Parathyroid adenoma (tissue), 2 donors: ENCODE measurements around the gene RPL10A.

ENCODE experiments used
- H2AFZ ChIP-seq: fragments of 300-600 bp; sonication (generic); one replicate; pipeline ENCODE4 v1.7.0; 2017; ENCODE audit warnings: antibody characterized with exemption, mild to moderate bottlenecking
- H3K27ac ChIP-seq: fragments of 300-600 bp; sonication (generic); one replicate; pipeline ENCODE4 v1.7.0; 2017
- H3K27me3 ChIP-seq: fragments of 300-600 bp; sonication (generic); one replicate; pipeline ENCODE4 v1.7.0; 2017; ENCODE audit warnings: low read length; ENCODE audit not compliant: control insufficient read depth, insufficient read depth
- H3K36me3 ChIP-seq: fragments of 300-600 bp; sonication (generic); one replicate; pipeline ENCODE4 v1.7.0; 2017; ENCODE audit warnings: low read length; ENCODE audit not compliant: control insufficient read depth, insufficient read depth
- H3K4me1 ChIP-seq: fragments of 300-600 bp; sonication (generic); one replicate; pipeline ENCODE4 v1.7.0; 2017; ENCODE audit warnings: control low read depth
- H3K4me2 ChIP-seq: fragments of 300-600 bp; sonication (generic); one replicate; pipeline ENCODE4 v1.7.0; 2017; ENCODE audit warnings: low read length
- H3K4me3 ChIP-seq: fragments of 300-600 bp; sonication (generic); one replicate; pipeline ENCODE4 v1.7.0; 2017; ENCODE audit warnings: low read depth, low read length
- H3K79me2 ChIP-seq: fragments of 300-600 bp; sonication (generic); one replicate; pipeline ENCODE4 v1.7.0; 2017; ENCODE audit warnings: control low read depth
- H3K9ac ChIP-seq: fragments of 300-600 bp; sonication (generic); one replicate; pipeline ENCODE4 v1.7.0; 2017; ENCODE audit warnings: mild to moderate bottlenecking
- H3K9me3 ChIP-seq: fragments of 300-600 bp; sonication (generic); one replicate; pipeline ENCODE4 v1.7.0; 2017; ENCODE audit warnings: low read length; ENCODE audit not compliant: control insufficient read depth
- CTCF ChIP-seq: fragments of 300-600 bp; sonication (generic); IDR thresholded peaks from one replicate; pipeline ENCODE4 v1.7.0; 2017; ENCODE audit warnings: antibody characterized with exemption, mild to moderate bottlenecking
- donor health status: primary hyperparathyroidism.

The RPL10A gene

DNA sequence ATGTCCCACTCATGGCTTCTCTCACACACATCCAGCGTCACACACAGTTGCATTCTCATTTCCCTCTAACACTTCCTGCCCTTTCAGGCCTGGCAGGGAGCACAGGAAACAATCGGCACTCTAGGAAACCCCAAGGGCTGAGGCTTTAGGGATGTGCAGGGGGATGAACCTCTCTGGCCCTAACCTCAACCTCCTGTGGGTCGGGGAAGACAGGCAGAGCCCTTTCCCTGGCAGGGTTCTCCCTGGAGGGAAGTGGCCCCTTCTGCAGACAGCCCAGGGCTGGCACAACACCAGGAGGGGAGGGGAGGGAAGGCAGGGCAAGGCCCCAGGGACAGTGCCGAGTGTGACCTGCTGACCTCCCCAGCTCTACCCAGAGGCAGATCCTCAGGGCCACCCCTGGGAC lies 26.0 kb downstream of the RPL10A start:
- Histone ChIP-seq H2AFZ (no peak overlapping the region), H3K4me1 (peaks cover 59% of the 10 kb centered on the region), H3K4me3 (no peak overlapping the region), H3K27ac (peak overlapping the region; percentile 29), H3K36me3 (no peaks in the 10 kb centered on the region), H3K9me3 (no peaks in the 10 kb centered on the region), H3K79me2 (peaks cover 9% of the 10 kb centered on the region), H3K9ac (no peak overlapping the region), H3K27me3 (no peaks in the 10 kb centered on the region), H3K4me2 (no peak overlapping the region)
- TF ChIP-seq CTCF = no peak

- peaks cover 9% of the 10 kb centered on the region for H3K79me2 ChIP-seq
- H3K9me3 ChIP-seq = no peaks in the 10 kb centered on the region
- H2AFZ ChIP-seq = no peak overlapping the region
- no peak for TF ChIP-seq CTCF
- H3K36me3 ChIP-seq = no peaks in the 10 kb centered on the region
- peak overlapping the region; percentile 48 for H3K27ac ChIP-seq
- no peak overlapping the region for H3K9ac ChIP-seq
- H3K4me3 ChIP-seq = peak overlapping the region; percentile 60
- peak overlapping the region; percentile 71 for H3K4me2 ChIP-seq
- H3K27me3 ChIP-seq = no peaks in the 10 kb centered on the region
- peaks cover 57% of the 10 kb centered on the region for H3K4me1 ChIP-seq
These were observed 27.2 kb downstream of the RPL10A start for GRCh38 chr6:35495258-35496035.

- H3K79me2 ChIP-seq = peaks cover 9% of the 10 kb centered on the region
- H3K4me2 ChIP-seq = peak overlapping the region; percentile 71
- H2AFZ ChIP-seq = peak overlapping the region; percentile 79
- peaks cover 50% of the 10 kb centered on the region for H3K4me1 ChIP-seq
- H3K4me3 ChIP-seq = peak overlapping the region; percentile 60
- no peak for TF ChIP-seq CTCF
- H3K27me3 ChIP-seq = no peaks in the 10 kb centered on the region
- H3K9ac ChIP-seq = peak overlapping the region; percentile 89
- H3K36me3 ChIP-seq = no peaks in the 10 kb centered on the region
- no peaks in the 10 kb centered on the region for H3K9me3 ChIP-seq
- H3K27ac ChIP-seq = peak overlapping the region; percentile 48
These were observed 28.0 kb downstream of the RPL10A start for GRCh38 chr6:35496036-35496840.

DNA sequence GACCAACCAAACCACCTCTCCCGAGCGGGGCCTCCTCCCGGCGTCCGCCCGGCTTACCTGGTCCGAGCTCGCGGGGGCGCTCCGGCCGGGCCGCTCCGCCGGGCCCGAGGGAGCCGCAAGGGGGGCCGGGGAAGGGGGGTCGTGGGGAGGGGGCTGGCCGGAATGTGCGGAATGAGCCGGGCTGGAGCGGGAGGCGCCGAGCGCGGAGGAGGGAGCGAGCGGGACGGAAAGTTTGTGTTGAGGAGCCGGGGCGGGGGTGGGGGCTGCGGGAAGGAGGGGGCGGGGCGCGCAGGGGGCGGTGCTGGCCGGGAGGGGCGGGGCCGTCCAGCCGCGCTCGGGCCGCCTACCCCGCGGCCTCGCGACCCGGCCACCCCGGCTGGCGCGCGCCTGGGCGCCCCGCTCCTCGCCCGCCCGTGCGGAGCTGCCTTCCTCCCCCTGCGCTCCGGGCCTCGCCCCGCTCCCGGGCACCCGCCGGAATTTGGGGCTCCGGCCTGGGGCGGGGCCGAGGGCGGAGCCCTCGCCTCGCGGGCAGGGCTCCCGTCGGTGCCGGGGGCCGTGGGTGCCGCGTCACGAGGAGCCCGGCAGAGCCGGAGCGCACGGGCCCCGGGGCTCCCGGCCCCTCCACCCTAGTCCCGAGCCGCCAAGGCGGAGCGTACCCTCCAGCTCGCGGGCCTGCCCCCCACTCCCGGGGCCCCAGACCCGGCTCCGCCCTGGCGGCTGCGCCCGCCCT lies 28.8 kb downstream of the RPL10A start, which contains the start of gene TEAD3:
TSS of gene TEAD3 (minus strand) at position 239 of the 730 bp plus-strand sequence.
- TF ChIP-seq CTCF = no peak
- Histone ChIP-seq H3K27ac (peak within 1 kb of the TSS; percentile 78), H3K4me1 (peaks cover 42% of the 10 kb centered on the region), H3K27me3 (no peaks in the 10 kb centered on the region), H2AFZ (peak within 1 kb of the TSS; percentile 99), H3K9ac (peak within 1 kb of the TSS; percentile 89), H3K79me2 (peaks cover 9% of the 10 kb centered on the region), H3K4me2 (peak within 1 kb of the TSS; percentile 94), H3K36me3 (no peaks in the 10 kb centered on the region), H3K4me3 (peak within 1 kb of the TSS; percentile 67), H3K9me3 (no peaks in the 10 kb centered on the region)
